Upper lobe of right lung (tissue), 1 donor: Measurements from ENCODE around the gene CEP112. TPM values are rescaled to one million over a fixed set of nuclear protein-coding genes. Genes with fewer than 3 reads are reported as not detected.

Experiments used
- ATAC-seq: fragments of 200-7000 bp; cut with Tn5 transposase; one replicate; pipeline ENCODE4 v1.9.1; 2020; ENCODE audit warnings: mild to moderate bottlenecking, moderate library complexity
- DNase-seq: peaks from one replicate; pipeline ENCODE4 v3.0.0-alpha.2; 2020
- H3K27ac ChIP-seq: fragments of 200-600 bp; one replicate; pipeline ENCODE4 v1.8.0; 2022
- H3K27me3 ChIP-seq: fragments of 200-600 bp; one replicate; pipeline ENCODE4 v1.8.0; 2022; ENCODE audit warnings: mild to moderate bottlenecking
- H3K36me3 ChIP-seq: fragments of 200-600 bp; one replicate; pipeline ENCODE4 v1.8.0; 2022
- H3K4me1 ChIP-seq: fragments of 200-600 bp; one replicate; pipeline ENCODE4 v1.8.0; 2022
- H3K4me3 ChIP-seq: fragments of 200-600 bp; one replicate; pipeline ENCODE4 v1.8.0; 2022; ENCODE audit warnings: mild to moderate bottlenecking
- H3K9me3 ChIP-seq: fragments of 200-600 bp; one replicate; pipeline ENCODE4 v1.8.0; 2022
- CTCF ChIP-seq: fragments of 200-600 bp; IDR thresholded peaks from one replicate; pipeline ENCODE4 v1.8.0; 2022; ENCODE audit warnings: antibody characterized with exemption
- intact Hi-C: fragments of 100-400 bp; cut with DNase I; formaldehyde crosslinking; loops from one replicate; pipeline ENCODE4 v1.11.0; 2022
- total RNA-seq: library from RNA; stranded (reverse); fragmentation: NEBNext Ultra II Directional; extraction: Animal tissue kit (Norgen Biotek cat#: 25700); gene quantifications from one replicate; pipeline ENCODE4 v1.2.1, GENCODE V29; 2021
- donor health status: DM: no; HTN: yes; CAD: no; lungs with severe emphysema.

The CEP112 gene
- total RNA-seq, 1 donor from 2014 or later = 32.9 TPM

- intact Hi-C loops = no loop called here
- no peak overlapping the region for H3K27ac ChIP-seq
- no peak for DNase-seq
- H3K4me3 ChIP-seq = no peak overlapping the region
- ATAC-seq = no peak
- H3K4me1 ChIP-seq = peaks cover 11% of the 10 kb centered on the region
- peaks cover 1% of the 10 kb centered on the region for H3K36me3 ChIP-seq
- TF ChIP-seq CTCF = no peak
- H3K27me3 ChIP-seq = no peaks in the 10 kb centered on the region
- H3K9me3 ChIP-seq = no peaks in the 10 kb centered on the region
Measured at GRCh38 chr17:66187718-66188117, 4.2 kb downstream of the CEP112 start.

GRCh38 chr17:66185862-66186261 lies 6.1 kb downstream of the CEP112 start:
- no peak for ATAC-seq
- Histone ChIP-seq H3K27ac (no peak overlapping the region), H3K36me3 (peaks cover 17% of the 10 kb centered on the region), H3K4me1 (peaks cover 11% of the 10 kb centered on the region), H3K4me3 (no peak overlapping the region), H3K27me3 (no peaks in the 10 kb centered on the region), H3K9me3 (no peaks in the 10 kb centered on the region)
- intact Hi-C loops = no loop called here
- no peak for DNase-seq
- TF ChIP-seq CTCF = no peak

- H3K27me3 ChIP-seq = no peaks in the 10 kb centered on the region
- peaks cover 5% of the 10 kb centered on the region for H3K4me1 ChIP-seq
- no peak overlapping the region for H3K27ac ChIP-seq
- no peaks in the 10 kb centered on the region for H3K9me3 ChIP-seq
- H3K36me3 ChIP-seq = peaks cover 17% of the 10 kb centered on the region
- intact Hi-C loops = no loop called here
- ATAC-seq (no peak), DNase-seq (no peak)
- H3K4me3 ChIP-seq = no peak overlapping the region
- no peak for TF ChIP-seq CTCF
Measured at GRCh38 chr17:66184392-66184791, 7.5 kb downstream of the CEP112 start.

GRCh38 chr17:66183529-66183928 lies 8.4 kb downstream of the CEP112 start:
- Histone ChIP-seq H3K4me1 (no peaks in the 10 kb centered on the region), H3K4me3 (no peak overlapping the region), H3K27me3 (no peaks in the 10 kb centered on the region), H3K27ac (no peak overlapping the region), H3K36me3 (peaks cover 17% of the 10 kb centered on the region), H3K9me3 (no peaks in the 10 kb centered on the region)
- TF ChIP-seq CTCF = no peak
- ATAC-seq (no peak), DNase-seq (no peak)
- intact Hi-C loops = no loop called here

GRCh38 chr17:66178642-66179041 lies 13.3 kb downstream of the CEP112 start:
- no peak for TF ChIP-seq CTCF
- no peaks in the 10 kb centered on the region for H3K27me3 ChIP-seq
- no peak overlapping the region for H3K27ac ChIP-seq
- ATAC-seq = no peak
- intact Hi-C loops = no loop called here
- H3K9me3 ChIP-seq = no peaks in the 10 kb centered on the region
- no peak overlapping the region for H3K4me3 ChIP-seq
- H3K4me1 ChIP-seq = no peaks in the 10 kb centered on the region
- H3K36me3 ChIP-seq = peaks cover 27% of the 10 kb centered on the region
- DNase-seq = no peak

- intact Hi-C loops = no loop called here
- H3K36me3 ChIP-seq = peaks cover 19% of the 10 kb centered on the region
Measured at GRCh38 chr17:66177048-66177447, 14.9 kb downstream of the CEP112 start.

More at GRCh38 chr17:66177048-66177447, 14.9 kb downstream of the CEP112 start:
- no peak for DNase-seq
- H3K9me3 ChIP-seq = no peaks in the 10 kb centered on the region
- H3K27ac ChIP-seq = no peak overlapping the region
- H3K4me3 ChIP-seq = no peak overlapping the region
- no peak for TF ChIP-seq CTCF
- peak; percentile 26 for ATAC-seq
- no peaks in the 10 kb centered on the region for H3K4me1 ChIP-seq
- H3K27me3 ChIP-seq = no peaks in the 10 kb centered on the region
